GM21528 (cell line): ENCODE results near the gene MTUS2.
"Not testable (repeated sequence)": the region's sequence is repeated elsewhere in the genome, so short reads cannot be mapped to it uniquely, and the experiment has no call there.

Source experiments
- ATAC-seq: cut with Tn5 transposase; IDR thresholded peaks from one replicate; pipeline ENCODE4 v1.9.1; 2021; ENCODE audit warnings: mild to moderate bottlenecking, moderate library complexity; ENCODE audit not compliant: unreplicated experiment, low FRiP score

Gene MTUS2

GRCh38 chr13:29202753-29203152 is 382.6 kb downstream of the MTUS2 start:
- not testable (repeated sequence) for ATAC-seq

GRCh38 chr13:29204651-29205050 is 384.5 kb downstream of the MTUS2 start:
- ATAC-seq: no peak

- ATAC-seq: no peak
These were observed 390.5 kb downstream of the MTUS2 start for GRCh38 chr13:29210676-29211075.

- ATAC-seq: not testable (repeated sequence)
These were observed 391.0 kb downstream of the MTUS2 start for GRCh38 chr13:29211162-29211561.

GRCh38 chr13:29222458-29222857 is 402.3 kb downstream of the MTUS2 start:
- ATAC-seq: no peak

GRCh38 chr13:29224206-29224605 is 404.1 kb downstream of the MTUS2 start:
- ATAC-seq: no peak

- ATAC-seq: no peak
These were observed 407.4 kb downstream of the MTUS2 start for GRCh38 chr13:29227576-29227975.

- no peak for ATAC-seq
These were observed 410.2 kb downstream of the MTUS2 start for GRCh38 chr13:29230299-29230845.

GRCh38 chr13:29239653-29240525 is 419.8 kb downstream of the MTUS2 start:
- no peak for ATAC-seq

- no peak for ATAC-seq
These were observed 434.7 kb downstream of the MTUS2 start for GRCh38 chr13:29254626-29255370.

- ATAC-seq: no peak
These were observed 435.4 kb downstream of the MTUS2 start for GRCh38 chr13:29255567-29255966.

- no peak for ATAC-seq
These were observed 440.5 kb downstream of the MTUS2 start for GRCh38 chr13:29260684-29261083.

- ATAC-seq: no peak
These were observed 446.1 kb downstream of the MTUS2 start for GRCh38 chr13:29266261-29266660.

GRCh38 chr13:29266756-29267733 is 446.9 kb downstream of the MTUS2 start:
- ATAC-seq: no peak

GRCh38 chr13:29270271-29270985 is 450.3 kb downstream of the MTUS2 start:
- no peak for ATAC-seq

- no peak for ATAC-seq
These were observed 451.5 kb downstream of the MTUS2 start for GRCh38 chr13:29271606-29272005.

- no peak for ATAC-seq
These were observed 459.5 kb downstream of the MTUS2 start for GRCh38 chr13:29279356-29280254.

GRCh38 chr13:29281932-29282495 is 461.9 kb downstream of the MTUS2 start:
- ATAC-seq: no peak
